ENCODE measurements around the gene PDE2A. TPM values are rescaled to one million over a fixed set of nuclear protein-coding genes. Genes with fewer than 3 reads are reported as not detected.

PDE2A gene
- total and polyA plus RNA-seq, 9 donors, result 8.3 to 44.0 (median 12.8) TPM

DNA sequence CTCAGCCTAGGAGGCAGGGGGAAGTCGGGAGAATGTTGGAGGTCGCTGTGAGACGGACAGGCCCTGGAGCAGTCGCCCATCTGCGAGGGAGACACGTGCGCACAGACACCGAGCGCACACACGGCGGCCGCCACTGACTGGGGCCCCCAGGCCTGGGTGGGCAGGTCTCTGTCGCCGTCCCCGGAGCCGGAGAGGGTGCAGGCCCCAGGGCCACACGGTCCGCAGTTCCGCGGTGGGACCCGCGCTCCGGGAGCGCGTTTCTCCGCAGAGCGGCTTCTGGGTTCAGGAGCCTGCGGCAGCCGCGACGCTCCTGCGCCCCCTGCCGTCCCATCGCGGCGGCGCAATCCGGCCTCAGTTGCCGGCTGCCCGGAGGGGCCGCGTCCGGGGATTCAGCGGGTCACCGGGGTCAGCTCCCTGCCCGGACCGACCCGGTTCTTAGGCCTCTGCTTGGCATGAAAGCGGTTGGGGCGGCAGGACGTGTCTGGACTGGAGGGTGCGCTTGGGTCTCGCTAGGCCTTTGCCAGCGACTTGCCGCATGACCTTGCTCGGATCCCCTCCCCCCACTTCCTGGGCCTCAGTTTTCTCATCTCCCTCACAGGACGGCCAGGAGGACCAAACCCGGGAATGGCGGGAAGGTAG lies 31.2 kb downstream of the PDE2A start:
- Histone ChIP-seq H3K9me3 (no peaks in the 10 kb centered on the region), H3K4me1 (ENCODE audit: insufficient read depth) (peaks cover 3% of the 10 kb centered on the region), H3K36me3 (no peaks in the 10 kb centered on the region), H3K27ac (no peak overlapping the region), H3K4me3 (peak overlapping the region; percentile 36), H3K27me3 (no peaks in the 10 kb centered on the region)
- TF ChIP-seq EP300 (IDR thresholded peaks at IDR 0.05), result no peak
- no peak for TF ChIP-seq POLR2A (IDR thresholded peaks at IDR 0.05)
- TF ChIP-seq, protein P1, sequence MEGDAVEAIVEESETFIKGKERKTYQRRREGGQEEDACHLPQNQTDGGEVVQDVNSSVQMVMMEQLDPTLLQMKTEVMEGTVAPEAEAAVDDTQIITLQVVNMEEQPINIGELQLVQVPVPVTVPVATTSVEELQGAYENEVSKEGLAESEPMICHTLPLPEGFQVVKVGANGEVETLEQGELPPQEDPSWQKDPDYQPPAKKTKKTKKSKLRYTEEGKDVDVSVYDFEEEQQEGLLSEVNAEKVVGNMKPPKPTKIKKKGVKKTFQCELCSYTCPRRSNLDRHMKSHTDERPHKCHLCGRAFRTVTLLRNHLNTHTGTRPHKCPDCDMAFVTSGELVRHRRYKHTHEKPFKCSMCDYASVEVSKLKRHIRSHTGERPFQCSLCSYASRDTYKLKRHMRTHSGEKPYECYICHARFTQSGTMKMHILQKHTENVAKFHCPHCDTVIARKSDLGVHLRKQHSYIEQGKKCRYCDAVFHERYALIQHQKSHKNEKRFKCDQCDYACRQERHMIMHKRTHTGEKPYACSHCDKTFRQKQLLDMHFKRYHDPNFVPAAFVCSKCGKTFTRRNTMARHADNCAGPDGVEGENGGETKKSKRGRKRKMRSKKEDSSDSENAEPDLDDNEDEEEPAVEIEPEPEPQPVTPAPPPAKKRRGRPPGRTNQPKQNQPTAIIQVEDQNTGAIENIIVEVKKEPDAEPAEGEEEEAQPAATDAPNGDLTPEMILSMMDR (IDR thresholded peaks at IDR 0.05), result peak; percentile 92 to 99 (median 96)
- peak; percentile 48 to 80 (median 67) for DNase-seq
- intact Hi-C loops (cut with DNase I), result loop anchor here (1.0 to 10.0 kb wide), 5 partner anchors 44 to 168 kb away; no protein-coding TSS in a partner anchor
- WGBS, 3 donors, result 1 to 2% (median 2%) methylated on average over 55 to 59 of the region's 59 CpGs

DNA sequence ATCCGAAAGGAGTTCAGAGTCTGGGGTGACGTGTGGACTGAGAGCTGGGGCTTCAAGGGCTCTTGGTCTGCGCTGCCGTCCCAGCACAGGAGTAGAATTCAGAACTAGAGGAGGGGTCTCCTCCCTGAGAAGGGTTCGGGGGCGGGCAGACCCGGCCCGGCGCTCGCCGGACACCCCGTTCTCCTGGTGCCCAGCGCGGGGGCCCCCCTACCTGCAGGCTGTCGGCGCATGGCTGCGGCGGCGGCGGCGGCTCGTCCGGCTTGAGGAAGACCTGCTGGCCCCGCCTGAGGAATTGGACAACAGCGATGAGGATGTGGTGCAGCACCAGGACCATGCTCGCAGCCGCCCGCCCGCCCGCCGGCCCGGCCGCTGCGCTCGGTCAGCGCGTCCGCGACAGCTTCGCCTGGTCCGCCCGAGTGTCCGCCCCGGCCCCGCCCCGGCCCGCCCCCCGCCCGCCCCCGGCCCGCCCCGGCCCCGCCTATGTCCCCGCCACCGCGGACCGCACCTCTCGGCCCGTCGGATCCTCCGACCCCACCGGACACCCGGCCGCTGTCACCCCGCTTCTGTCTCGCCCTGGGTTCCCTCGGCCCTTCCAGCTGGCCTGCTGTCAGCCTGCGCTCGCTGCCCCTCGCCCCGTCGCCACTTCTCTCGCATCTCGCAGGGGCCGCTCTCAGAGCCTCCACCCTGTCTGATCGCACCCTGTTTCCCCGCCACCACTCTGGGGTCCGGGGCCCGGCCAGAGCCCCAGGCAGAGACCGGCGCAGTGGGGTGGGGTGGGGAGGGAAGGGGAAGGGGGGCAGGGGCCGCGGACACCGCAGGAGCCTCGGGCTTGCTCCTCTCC lies 32.0 kb downstream of the PDE2A start:
- peak overlapping the region; percentile 36 for H3K4me3 ChIP-seq
- no peaks in the 10 kb centered on the region for H3K36me3 ChIP-seq
- no peaks in the 10 kb centered on the region for H3K9me3 ChIP-seq
- no peaks in the 10 kb centered on the region for H3K27me3 ChIP-seq
- peaks cover 3% of the 10 kb centered on the region for H3K4me1 ChIP-seq (ENCODE audit: insufficient read depth)
- H3K27ac ChIP-seq, result no peak overlapping the region
- DNase-seq, result peak in 4 of 5 donors; percentile 38 to 56 (median 44)
- WGBS, 3 donors, result 1 to 2% (median 1%) methylated on average over 41 to 83 of the region's 85 CpGs
- intact Hi-C loops (cut with DNase I), result loop anchor here (2.0 to 10.0 kb wide), 4 partner anchors 43 to 167 kb away; no protein-coding TSS in a partner anchor
- TF ChIP-seq, protein P1 (IDR thresholded peaks at IDR 0.05), result no peak
- TF ChIP-seq POLR2A (IDR thresholded peaks at IDR 0.05) (no peak), EP300 (IDR thresholded peaks at IDR 0.05) (no peak)

DNA sequence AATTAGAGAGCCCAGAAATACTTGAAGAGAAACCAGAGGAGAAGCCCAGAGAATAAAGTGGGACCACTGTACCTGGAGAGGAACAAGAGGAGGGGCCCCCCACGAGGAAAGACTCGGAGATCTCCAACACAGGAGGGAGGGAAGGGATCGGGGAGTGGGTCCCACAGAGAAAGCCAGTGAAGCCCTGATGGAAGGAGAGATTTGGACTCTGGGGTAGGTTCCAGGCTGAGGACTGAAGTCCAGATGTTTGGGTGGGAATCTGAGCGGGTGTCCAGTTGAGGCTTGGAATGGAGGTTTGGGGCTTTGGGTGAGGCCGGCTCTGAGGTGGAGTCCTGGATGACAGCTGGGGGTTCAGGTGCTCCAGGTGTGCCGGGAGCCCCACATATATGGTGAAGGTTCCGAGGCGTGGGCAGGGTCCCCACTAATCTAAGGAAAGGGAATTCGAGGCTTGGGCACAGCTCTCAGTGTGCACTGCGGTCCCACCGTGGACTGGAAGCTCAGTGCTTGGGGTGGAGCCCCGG lies 32.6 kb downstream of the PDE2A start:
- H3K27ac ChIP-seq, result no peak overlapping the region
- no peaks in the 10 kb centered on the region for H3K36me3 ChIP-seq
- DNase-seq, result no peak
- intact Hi-C loops (cut with DNase I), result loop anchor here (2.0 to 10.0 kb wide), 4 partner anchors 43 to 167 kb away; no protein-coding TSS in a partner anchor
- peaks cover 3% of the 10 kb centered on the region for H3K4me1 ChIP-seq (ENCODE audit: insufficient read depth)
- TF ChIP-seq EP300 (IDR thresholded peaks at IDR 0.05) (no peak), POLR2A (IDR thresholded peaks at IDR 0.05) (no peak)
- TF ChIP-seq, protein P1 (IDR thresholded peaks at IDR 0.05), result no peak
- H3K9me3 ChIP-seq, result no peaks in the 10 kb centered on the region
- H3K27me3 ChIP-seq, result no peaks in the 10 kb centered on the region
- WGBS, 3 donors, result 32 to 33% (median 33%) methylated on average over 12 of the region's 12 CpGs
- peak overlapping the region; percentile 36 for H3K4me3 ChIP-seq
